Activated CD8-positive, alpha-beta memory T cell treated with anti-CD3 and anti-CD28 coated beads, Interleukin-2, amount 50 U/mL, for 4 hours (primary cell): ENCODE measurements around the gene SYT3.
A peak's percentile ranks its signal among the peaks of the same experiment; 100 is the strongest.

ENCODE experiments used
- DNase-seq: peaks from one replicate; pipeline ENCODE4 v3.0.0-alpha.2; 2020

Gene SYT3

GRCh38 chr19:50639121-50640112 is at the start of gene SYT3:
SYT3 (minus strand) TSS chr19:50639881; CDS start chr19:50637411, 2,470 bp downstream.
- peak; percentile 56 for DNase-seq

- no peak for DNase-seq
These were observed 49.1 kb upstream of the SYT3 start for GRCh38 chr19:50688766-50689165.

- no peak for DNase-seq
These were observed 46.8 kb upstream of the SYT3 start for GRCh38 chr19:50686310-50687032.

- DNase-seq: peak; percentile 76
These were observed 39.8 kb upstream of the SYT3 start for GRCh38 chr19:50679177-50680125.

GRCh38 chr19:50678323-50678722 is 38.6 kb upstream of the SYT3 start:
- DNase-seq: no peak

- DNase-seq: no peak
These were observed 38.0 kb upstream of the SYT3 start for GRCh38 chr19:50677636-50678035.

- DNase-seq: no peak
These were observed 37.0 kb upstream of the SYT3 start for GRCh38 chr19:50676625-50677197.

GRCh38 chr19:50673118-50673517 is 33.4 kb upstream of the SYT3 start:
- DNase-seq: no peak

GRCh38 chr19:50670102-50670380 is 30.4 kb upstream of the SYT3 start:
- no peak for DNase-seq

- DNase-seq: peak; percentile 41
These were observed 29.8 kb upstream of the SYT3 start for GRCh38 chr19:50669302-50670101.

GRCh38 chr19:50668879-50669278 is 29.2 kb upstream of the SYT3 start:
- DNase-seq: no peak

- no peak for DNase-seq
These were observed 28.7 kb upstream of the SYT3 start for GRCh38 chr19:50668416-50668815.

- no peak for DNase-seq
These were observed 28.1 kb upstream of the SYT3 start for GRCh38 chr19:50667759-50668231.

GRCh38 chr19:50667177-50667758 is 27.6 kb upstream of the SYT3 start:
- no peak for DNase-seq

GRCh38 chr19:50666346-50667176 is 26.9 kb upstream of the SYT3 start:
- DNase-seq: no peak

- DNase-seq: no peak
These were observed 24.5 kb upstream of the SYT3 start for GRCh38 chr19:50664204-50664603.

GRCh38 chr19:50663482-50663790 is 23.8 kb upstream of the SYT3 start:
- no peak for DNase-seq

GRCh38 chr19:50662651-50663481 is 23.2 kb upstream of the SYT3 start:
- no peak for DNase-seq
